Stimulated activated CD8-positive, alpha-beta memory T cell treated with anti-CD3 and anti-CD28 coated beads, Interleukin-7, amount 100 ng/mL, for 24 hours (primary cell): ENCODE results near the gene ADGRB2.

ENCODE experiments used
- DNase-seq: peaks from one replicate; pipeline ENCODE4 v3.0.0-alpha.2; 2020; ENCODE audit warnings: low read depth

ADGRB2 gene

DNA sequence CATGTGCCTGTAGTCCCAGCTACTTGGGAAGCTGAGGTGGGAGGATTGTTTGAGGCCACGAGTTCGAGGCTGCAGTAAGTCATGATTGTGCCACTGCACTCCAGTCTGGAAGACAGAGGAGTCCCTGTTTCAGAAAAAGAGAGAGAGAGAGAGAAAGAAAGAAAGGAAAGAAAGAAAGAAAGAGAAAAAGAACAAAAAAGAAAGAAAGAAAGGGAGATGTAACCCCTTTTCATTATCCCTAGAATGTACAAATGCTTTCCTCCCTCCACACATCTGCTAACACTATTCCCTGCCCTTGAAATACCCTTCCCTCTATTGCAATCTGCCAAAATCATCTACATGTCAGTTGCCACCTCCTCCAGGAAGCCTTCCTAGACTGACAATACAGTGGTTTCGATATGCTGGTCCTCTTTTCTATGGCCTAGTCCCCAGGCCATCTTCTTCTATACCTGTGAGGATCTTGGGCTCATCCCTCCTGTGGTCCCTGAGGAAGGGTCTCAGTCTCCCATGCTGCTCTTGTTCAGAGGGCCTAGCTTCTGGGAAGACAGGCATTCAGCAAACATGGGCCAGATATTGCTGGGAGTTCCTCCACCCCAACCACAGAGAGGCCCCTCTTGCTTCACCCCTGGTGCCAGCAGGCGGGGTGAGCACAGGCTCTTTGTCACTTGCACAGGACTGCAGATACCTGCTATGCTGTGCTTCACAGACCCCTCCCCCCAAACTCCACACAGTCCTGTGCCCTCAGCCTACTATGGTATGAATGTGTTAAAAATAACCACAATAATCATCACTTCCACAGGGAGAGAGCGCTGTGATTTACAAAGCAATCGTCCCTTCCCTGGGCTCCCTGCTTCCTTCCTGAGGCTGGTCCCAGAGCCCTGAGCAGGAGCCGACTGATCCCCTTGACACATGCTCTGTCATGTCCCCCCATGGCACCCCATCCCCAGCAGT, 14.1 kb downstream of the ADGRB2 start:
- DNase-seq = no peak

DNA sequence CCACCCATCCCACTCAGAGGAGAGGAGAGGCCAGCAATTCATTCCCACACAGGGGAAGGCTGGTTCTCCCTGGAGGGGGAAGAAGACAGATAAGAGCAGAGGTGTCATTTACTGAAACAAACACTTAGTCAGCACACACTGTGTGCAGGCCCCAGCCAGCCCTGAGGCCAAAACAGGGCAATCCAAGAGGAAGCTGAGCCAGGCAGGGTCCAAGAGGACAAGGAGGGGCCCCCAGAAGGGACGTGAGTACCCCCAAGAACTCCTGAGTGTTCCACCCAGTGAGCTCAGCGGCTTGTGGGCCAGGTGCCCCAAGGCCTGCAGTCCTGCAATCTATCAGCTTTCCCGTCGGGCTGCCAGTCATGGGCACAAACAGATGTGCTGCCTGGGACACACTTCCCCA, 15.8 kb downstream of the ADGRB2 start:
- DNase-seq = no peak

DNA sequence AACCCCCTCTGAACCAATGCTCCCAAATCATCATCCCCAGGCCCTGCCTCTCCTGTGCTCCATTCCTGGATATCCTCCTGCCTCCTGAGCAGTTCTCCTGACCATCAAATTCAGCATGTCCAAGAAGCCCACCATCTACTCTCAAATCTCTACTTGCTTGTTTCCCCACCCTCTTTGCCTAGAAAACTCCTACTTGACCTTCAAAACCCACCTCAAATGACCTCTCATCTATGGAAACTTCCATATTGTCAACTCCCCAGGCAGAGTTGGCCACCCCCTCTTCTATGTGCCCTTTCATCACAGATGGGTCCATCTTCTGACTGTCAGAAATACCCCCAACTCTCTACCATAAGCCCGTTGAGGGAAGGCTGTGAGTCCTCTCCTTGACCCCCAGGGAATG, 16.8 kb downstream of the ADGRB2 start:
- DNase-seq = no peak

DNA sequence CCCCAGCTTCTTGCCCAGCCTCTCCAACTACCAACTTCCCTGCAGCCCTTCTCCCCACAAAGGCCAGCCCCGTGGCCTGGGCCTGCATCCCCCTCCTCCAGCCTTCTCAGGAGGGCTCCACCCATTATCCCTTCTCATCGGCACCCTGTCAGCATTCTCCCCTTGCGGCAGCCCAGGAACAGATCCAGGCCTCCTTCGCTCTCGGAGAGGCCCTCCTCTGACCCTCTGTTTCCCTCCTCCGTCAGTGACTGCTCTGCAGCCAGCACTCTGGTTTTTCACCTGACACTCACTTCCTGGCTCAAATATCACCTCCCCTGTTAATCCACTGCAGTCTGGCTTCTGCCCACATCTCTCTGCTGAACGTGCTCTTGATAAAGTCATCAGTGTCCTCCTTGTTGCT, 17.5 kb downstream of the ADGRB2 start:
- DNase-seq = no peak

DNA sequence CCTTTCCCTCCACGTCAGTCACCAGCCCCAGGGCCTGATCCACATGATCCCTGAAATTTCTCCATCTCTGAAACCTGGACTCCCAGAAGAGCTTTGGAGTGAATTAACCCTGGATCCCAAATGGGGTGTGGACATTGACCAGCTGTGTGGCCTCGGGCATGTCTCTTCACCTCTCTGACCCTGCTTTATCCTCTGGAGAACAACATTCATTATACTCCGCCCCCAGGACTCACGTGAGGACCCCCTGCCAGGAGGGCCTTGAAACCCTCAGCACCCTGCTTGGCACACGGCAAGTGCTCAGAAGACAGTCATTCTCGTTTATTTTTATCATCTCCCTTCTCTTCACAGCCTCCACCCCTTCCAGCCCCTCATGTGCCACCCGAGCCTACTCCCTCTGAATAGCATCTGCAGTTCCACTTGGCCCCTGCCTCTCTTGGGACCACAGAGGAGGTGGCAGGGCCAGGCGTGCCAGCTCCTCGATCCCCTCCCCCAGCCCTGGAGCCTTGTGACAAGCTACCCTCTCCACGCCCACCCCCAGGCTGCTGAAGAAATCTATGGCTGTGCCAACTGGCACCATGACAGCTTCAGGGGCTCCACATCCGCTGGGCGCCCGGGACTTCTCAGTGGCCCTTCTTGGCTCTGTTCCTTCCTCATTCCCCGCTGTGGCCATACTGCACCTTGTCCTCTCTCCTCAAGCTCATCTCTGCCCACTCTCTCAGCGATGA, 18.0 kb downstream of the ADGRB2 start:
- DNase-seq = no peak

DNA sequence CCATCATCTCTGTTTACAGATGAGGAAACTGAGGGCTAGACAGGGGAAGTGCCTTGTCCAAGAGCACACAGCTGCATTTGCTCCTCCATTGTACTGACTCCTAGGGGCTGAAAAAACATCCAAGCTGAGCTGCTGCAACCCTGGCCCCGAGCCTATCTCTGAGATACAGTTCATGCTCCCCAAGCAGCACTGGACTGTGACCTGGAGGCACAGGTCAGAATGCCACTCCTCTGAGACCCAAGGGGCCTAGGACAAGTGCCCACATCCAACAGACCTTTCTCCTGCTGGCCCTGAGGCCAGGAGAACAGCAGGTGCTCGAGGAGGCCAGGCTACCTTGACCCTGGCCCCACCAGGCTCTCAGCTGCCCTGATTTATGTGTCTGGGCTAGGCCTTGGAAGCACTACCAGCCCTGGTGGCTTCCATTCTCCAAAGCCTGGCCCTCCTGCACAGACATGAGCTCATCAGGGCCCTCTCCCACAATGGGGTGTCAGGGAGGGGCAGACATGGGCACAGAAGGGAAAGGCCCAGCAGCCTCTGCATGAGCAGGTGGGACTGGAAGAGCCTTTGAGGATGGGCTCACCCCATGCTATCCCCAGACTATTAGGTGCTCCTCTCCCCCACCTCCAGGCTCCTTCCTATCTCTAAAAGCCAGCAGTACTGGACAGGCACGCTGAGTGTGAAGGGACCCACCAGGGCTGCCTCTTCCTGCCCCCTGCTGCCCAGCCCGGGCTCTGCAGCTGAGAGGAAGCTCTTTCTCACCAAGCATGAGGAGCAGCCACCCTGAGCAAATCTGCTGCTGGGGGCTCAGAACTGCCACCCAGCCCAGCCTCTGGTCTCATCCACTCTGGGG, 18.8 kb downstream of the ADGRB2 start:
- no peak for DNase-seq

DNA sequence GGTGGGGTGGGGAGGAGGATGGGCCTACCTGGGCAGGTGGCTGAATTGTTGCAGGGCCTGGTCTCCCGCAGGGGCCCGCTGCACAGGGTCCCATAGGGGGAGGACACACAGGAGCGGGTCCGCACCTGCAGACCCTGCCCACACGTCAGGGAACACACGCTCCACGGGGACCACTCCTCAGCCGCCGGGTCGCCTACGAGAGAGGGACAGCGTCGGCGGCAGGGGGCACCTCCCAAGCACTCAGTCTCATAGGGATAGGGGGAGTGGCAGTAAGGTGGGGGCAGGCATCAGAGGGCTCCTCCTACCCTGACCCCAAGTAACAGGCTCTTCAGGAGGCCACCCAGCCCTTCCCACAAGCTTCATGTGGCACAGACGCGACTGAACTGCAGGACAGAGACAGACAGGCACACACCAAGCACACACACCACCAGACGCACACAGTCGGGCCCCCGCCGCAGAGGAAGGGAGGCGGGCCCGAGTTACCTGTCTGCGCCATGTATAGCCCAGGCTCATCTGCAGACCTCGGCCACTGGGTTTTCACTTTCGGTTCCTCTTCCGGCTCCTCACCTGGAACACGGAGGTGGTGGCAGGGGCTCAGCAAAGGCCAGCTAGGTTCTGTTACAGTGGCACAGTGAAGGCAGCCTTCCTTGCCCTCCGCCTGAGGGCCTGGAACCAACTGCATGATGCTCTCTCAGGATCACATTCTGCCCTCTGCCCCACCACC, 19.8 kb downstream of the ADGRB2 start:
- no peak for DNase-seq

DNA sequence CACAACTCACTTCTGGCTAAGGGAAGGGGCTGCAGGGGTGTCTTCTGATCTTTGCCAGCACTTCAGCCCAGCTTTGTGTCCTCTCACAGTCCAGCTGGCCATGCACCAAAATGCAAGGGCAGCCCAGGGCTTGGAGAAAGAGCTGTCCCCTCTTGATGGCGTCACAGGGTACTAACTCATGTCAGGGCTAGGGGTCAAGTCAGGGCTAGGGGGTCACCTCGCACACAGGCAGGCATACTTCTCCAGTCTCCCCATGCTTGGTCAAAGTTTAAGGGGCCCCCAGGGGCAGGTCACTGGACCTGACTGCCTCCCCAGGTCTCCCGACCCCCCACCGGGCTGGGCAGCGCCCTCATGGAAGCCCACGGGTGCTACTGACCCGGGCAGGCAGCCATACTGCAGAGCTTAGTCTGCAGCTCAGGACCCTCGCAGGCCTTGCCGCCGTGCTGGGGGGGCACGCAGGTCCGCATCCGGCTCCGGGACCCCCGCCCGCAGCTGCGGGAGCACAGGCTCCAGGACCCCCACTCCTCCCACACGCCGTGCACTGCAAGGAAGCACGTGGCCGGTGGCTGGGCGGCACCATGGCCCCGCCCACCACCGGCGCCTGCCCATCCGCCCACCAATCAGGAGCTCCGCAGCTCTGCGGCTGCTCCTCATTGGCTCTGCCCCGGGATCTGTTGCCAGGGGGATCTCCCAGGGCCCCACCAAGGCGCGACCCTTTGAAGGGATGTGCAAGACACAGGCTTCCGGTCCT, 21.5 kb downstream of the ADGRB2 start:
- DNase-seq = no peak

DNA sequence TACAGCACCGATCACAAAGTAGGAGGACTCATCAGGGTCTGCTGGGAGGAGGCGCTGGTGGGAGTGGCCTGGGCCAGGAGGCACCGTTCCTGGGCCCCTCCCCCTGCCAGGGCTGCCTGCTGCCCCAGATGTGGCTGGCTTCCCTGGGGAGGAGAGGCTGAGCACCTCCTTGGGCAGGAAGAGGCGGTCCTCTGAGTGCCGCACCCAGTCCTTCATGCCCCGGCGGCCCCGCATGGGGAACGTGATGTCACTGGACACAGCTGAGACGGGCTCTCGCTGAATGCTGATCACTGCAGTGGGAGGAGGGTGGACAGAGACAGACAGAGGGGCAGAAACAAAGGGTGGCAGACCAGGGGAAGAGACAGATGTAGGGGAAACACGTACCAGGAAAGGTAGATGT, 24.8 kb downstream of the ADGRB2 start:
- DNase-seq = no peak

DNA sequence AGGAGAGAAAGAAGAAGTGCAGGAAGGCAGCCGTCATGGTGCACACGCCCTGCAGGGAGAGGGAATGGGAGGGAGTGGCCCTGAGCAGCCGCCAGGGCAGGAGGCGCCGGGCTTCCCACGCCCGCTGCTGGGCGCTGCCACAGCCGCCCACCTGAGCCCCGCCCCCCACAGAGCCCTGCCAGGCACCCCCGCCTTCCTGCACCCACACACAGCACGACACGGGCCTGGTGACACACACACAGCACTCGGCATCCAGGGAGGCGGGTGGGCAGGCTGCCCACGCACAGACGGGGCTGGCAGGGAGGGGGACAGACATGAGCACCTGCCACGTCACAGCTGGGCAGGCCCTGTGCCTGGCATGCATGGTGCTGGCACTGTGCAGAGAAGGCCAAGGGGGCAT, 27.5 kb downstream of the ADGRB2 start:
- DNase-seq = no peak

DNA sequence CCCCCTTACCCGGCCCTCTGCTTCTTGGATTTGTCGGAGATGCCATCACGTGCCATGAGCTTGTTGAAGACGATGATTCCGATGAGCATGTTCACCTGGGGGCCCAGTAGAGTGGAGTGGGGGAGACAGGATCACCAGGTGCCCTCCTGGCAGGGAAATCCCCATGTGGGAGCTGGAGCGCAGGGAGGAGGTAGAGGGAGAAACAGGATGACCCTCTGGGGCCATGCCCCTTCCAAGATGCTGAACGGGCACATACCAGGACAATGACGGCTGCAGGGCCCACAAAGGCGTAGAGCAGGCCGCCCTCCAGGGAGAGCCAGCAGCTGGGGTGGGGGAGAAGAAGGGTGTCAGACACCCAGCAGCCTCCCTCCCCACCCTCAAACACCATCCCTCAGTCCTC, 28.6 kb downstream of the ADGRB2 start:
- DNase-seq = no peak

DNA sequence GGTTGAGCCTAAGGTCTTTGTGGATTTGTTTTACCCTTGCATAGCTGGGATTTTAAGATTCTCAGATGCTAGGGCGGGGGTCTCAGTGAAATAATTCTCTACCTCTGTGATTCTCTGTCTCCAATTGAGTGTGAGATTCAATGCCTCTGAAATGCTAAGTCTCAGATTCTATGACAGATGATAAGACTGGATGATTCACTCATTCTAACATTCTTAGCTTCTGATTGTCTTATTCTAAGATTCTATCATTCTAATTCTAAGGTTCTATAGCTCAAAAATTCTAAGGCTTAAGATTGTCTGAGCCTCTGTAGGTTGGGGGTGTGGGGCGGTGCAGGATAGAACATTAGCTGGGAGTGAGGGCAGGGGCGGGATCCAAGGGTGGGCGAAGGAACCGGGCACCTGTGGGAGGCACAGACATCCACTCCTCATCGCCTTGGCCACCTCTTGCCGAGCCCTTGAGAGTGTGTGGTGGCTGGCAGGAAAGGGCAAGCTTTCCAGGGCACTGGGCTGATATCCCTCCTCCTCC, 29.5 kb downstream of the ADGRB2 start:
- no peak for DNase-seq

DNA sequence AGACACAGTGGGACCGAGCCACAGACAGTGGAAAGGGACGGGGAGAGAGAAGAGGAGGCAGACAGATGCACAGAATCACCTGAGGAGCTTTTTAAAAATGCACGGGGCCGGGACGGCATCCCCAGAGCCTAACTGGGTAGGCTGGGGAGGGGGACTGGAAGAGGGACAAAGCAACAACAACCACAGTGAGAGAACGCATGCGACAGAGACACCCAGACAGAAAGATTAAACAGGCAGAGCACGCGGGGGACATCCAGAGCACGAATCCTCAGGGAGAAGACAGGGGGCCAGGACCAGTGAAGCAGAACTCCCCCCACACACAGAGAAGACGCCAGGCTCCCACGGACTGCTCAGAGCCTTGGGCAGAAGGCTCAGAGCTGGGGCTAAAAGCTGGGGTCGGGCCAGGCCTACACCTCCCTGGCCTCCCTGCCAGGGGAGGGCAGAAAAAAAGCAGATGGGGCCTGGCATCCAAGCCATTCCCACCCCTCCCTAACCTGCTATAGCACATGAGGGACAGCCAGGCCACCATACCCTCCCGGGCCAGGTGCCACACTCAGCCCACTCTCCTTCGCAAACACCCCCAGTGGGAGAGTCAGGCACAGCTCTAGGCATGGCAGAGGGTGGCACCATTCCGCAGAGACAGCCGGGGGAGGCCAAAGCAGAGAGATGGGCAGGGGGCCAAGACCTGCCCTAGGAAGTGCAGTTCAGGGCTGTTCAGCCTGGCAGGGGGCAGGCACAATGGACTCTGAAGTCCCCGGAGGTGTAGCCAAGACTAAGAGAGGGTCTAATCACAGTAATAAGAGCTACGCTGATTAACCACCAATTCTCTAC, 30.5 kb downstream of the ADGRB2 start:
- DNase-seq = no peak

DNA sequence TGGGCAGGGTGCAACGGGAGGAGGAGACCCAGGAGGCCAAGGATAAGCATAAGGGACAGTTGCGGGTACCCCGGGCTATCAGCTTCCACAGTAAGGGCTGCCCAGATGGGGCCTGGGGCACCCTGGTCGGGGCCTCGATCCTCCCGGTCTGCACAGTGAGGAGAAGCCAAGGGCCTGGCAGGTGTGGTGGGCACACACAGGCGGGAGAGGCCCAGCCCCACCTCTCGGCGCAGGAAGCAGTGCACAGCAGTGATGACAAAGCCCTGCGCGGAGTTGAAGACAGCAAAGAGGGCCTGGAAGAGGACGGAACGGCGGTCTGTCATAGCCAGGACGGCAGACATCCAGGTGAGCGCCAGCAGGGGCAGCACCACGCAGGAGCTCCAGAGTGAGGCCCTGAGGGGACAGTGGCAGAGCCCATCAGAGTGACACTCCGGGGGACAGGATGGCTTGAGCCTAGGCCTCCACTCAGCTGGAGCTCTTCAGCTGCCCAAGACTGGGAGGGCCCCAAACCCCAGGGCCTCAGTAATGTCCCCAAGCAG, 31.3 kb downstream of the ADGRB2 start:
- DNase-seq = no peak

DNA sequence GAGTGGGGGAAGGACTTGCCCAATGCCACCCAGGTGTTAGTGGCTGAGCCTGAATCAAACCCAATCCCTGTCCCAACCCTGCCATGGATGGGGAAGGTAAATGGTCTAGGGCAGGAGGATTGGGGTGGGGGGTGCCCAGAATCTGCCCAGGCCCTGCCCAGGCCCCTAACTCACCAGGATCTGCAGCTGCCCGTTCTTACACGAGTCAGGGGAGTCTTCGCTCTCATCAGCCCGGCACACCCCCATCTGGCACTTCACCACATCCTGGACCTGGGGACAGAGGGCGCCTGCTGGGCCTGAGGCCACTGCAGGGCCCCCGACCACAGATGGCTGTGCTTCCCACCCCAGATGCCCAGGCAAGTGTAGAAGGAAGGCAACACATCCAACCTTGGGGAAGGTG, 31.8 kb downstream of the ADGRB2 start:
- no peak for DNase-seq

DNA sequence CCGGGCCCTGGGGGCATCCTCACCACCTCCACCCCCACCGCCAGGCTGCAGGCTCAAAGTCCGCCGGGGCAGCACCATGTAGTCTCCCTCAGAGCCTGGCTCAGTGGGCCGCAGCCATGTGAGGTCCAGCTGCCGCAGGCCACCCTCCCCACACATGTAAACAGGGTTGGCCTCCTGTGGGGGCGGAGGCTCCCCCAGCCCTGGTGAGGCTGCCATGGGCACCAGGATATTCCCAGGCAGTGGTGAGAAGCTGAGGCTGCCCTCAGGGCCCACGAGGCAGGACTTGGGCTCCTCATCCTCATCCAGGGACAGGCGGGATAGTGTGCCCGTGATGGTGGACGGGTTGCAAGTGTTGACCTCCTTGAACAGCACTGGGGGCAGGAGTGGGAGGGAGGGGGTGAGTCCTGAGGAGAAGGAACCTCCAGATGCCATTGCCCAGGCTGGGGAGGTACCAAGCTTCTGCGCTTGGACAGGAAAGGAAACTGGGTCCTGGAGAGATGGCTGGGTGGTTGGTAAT, 33.0 kb downstream of the ADGRB2 start:
- no peak for DNase-seq

DNA sequence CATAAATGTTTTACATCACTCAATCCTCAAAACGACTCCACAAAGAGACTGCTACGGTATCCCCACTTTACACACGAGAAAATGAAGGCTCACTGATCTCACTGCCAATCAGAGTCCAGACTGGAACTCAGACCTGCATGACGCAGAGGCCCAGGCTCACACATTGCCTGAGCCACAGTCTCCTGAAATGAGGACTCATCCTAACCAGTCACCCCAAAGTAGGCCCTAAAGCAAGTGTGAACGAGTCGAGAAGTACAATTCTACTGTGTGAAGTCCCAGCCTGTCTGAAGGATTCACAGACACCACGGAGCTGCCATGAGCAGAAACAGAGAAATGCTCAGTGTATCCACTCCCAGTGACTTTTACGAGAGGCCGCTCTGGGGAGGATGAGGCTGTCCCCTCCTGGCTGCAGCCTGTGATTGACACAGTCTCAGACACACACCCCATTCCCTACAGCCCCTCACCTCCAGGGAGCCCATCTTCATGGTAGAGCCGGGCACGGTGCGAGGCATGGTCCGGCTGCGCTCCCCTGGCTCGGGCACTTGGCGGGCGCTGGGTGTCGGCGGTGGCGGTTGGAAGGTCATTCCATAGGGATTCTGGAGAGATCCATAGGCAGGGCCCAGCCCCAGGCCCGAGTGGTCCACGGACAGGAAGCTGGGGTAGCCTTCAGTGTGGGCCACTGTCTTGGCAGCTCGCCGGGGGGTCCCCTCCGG, 33.6 kb downstream of the ADGRB2 start:
- DNase-seq = no peak

DNA sequence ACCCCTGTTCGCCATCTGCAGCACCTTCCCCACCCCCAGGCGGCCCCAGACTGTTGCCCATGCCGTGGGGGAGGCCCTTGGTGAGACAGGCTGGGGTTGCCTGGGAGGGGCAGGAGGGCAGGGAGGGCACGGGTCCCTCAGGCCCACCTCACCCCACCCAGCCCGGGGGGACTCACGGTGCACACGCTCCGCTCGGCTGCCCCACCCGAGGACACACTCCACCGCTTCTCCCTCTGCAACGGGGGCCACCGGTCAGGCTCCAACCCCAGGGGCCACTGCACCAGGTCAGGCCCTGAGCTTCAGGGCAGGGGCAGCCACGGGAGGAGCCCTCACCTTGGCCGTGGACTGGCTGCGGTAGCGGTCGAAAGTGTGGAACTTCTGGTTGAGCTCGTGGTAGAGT, 36.3 kb downstream of the ADGRB2 start:
- DNase-seq = no peak

DNA sequence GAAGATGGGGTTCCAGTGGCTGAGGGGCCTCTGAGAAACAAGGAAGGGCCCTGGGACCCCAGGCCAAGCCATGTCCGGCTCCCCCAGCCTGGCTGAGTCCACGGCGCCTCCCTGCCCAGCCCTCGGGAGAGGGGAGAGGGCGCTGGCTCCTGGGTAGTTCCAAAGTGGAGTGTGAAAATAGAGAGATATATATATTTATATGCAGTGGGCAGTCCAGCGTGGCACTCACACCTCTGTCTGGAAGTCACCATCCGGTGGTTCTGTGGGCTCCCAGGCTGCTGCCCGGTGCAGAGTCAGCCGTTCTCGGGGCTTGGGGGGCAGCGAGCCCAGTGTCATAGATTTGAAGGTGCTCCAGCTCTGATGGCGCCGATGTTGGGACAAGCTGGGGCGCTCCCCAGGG, 36.9 kb downstream of the ADGRB2 start:
- DNase-seq = no peak
